Activated T-helper 1 cell treated with anti-CD3 and anti-CD28 coated beads, Interleukin-12 subunit alpha, Interleukin-12 subunit beta, Interleukin-2, Interleukin-4 antibody, amounts not matched to agents 30 ng/mL and 10 ng/mL and 1 ng/mL, durations not matched to agents 14 hours and 24 hours and 36 hours (primary cell): ENCODE data around the gene IQSEC1. TPM values are rescaled to one million over a fixed set of nuclear protein-coding genes. Genes with fewer than 3 reads are reported as not detected.

ENCODE experiments used
- DNase-seq: peaks from one replicate; pipeline ENCODE4 v3.0.0; 2021; ENCODE audit warnings: low spot score
- H3K27ac Mint-ChIP-seq: one replicate; pipeline ENCODE4 v1.8.0; 2021; ENCODE audit warnings: mild to moderate bottlenecking, mixed read lengths
- H3K27me3 Mint-ChIP-seq: one replicate; pipeline ENCODE4 v1.8.0; 2022; ENCODE audit warnings: mild to moderate bottlenecking, moderate library complexity, mixed read lengths; ENCODE audit not compliant: insufficient read depth
- H3K36me3 Mint-ChIP-seq: one replicate; pipeline ENCODE4 v1.8.0; 2021; ENCODE audit warnings: low read depth, mixed read lengths
- H3K4me1 Mint-ChIP-seq: one replicate; pipeline ENCODE4 v1.8.0; 2021; ENCODE audit warnings: low read depth, mixed read lengths
- H3K4me3 Mint-ChIP-seq: one replicate; pipeline ENCODE4 v1.8.0; 2021; ENCODE audit warnings: mild to moderate bottlenecking, moderate library complexity, mixed read lengths
- H3K9me3 Mint-ChIP-seq: one replicate; pipeline ENCODE4 v1.8.0; 2021; ENCODE audit warnings: mixed read lengths
- intact Hi-C: fragments of 100-400 bp; cut with micrococcal nuclease; formaldehyde crosslinking; loops from one replicate; pipeline ENCODE4 v1.15.1; 2024
- total RNA-seq: library from RNA; stranded (reverse); gene quantifications from 2 replicates; pipeline ENCODE4 v1.2.3, GENCODE V29; 2022

The IQSEC1 gene
- total RNA-seq, 1 donor from 2014 or later, result 31.4 TPM

DNA sequence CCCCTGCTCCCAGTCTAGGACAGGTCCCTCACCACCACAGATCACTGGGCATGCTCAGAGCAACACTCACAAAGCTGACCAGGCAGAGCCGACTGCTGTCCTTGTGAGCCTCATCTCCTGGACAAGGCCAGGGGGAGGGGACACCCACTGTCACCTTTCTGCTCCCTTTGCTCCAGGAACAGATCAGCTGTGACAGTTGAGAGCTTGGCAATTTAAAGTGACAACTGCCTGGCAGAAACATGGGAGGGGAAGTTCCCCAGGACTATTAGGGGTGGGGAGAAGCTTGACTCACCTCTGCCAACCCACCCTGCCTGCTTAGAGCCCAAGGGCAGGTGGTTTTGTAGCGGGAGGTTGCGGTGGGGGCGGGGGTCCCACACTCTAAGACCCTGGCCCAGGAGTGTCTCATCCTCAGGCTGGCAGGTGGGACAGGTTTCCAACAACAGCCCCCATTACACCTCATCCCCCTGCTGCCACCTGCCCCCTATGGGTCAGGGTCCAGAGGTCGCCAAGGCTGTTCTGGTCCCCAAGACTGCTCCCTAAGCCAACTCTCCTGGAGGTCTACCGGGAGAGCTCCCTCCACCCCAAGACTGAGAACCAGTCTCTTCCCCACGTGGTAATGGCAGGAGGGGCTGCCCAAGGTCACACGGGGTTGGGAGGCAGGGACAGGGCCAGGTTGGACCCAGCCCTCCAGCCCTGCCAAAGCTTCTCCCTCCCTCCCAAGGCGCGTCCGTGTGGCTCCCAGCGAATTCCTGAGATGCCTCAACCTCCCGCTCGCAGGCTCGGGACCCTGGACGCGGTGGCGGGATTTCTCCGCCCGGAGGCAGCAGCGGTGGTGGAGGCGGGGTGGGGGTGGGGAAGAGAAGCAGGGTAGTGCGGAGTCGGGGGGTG is 80.4 kb downstream of the IQSEC1 start:
- DNase-seq, result no peak
- Mint-ChIP-seq H3K4me3 (peak overlapping the region; percentile 60), H3K9me3 (no peaks in the 10 kb centered on the region), H3K36me3 (peaks cover 15% of the 10 kb centered on the region), H3K27ac (no peak overlapping the region), H3K4me1 (peaks cover 20% of the 10 kb centered on the region), H3K27me3 (peaks cover 2% of the 10 kb centered on the region)
- intact Hi-C loops, result no loop called here

DNA sequence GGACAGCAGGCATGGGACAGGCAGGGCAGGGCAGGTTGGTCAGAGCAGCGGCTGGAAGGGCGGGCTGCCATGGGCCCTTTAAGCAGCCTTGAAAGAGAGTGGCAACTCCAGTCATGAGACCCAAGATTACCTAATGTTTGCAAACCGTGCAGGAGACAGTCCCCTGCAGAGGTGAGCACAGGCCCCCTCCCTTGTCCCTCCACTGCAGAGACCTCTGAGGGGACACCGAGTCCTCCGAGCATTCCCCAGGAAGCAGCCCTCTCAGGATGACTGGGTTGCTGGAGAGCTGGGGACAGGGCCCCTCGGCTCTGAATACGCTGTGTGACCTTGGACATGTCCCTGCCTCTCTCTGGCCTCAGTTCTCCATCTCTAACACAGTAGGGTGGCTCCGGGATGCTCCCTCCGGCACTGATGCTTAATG is 81.4 kb downstream of the IQSEC1 start:
- intact Hi-C loops, result no loop called here
- DNase-seq, result no peak
- H3K36me3 Mint-ChIP-seq, result peaks cover 16% of the 10 kb centered on the region
- peaks cover 17% of the 10 kb centered on the region for H3K4me1 Mint-ChIP-seq
- no peaks in the 10 kb centered on the region for H3K9me3 Mint-ChIP-seq
- no peak overlapping the region for H3K27ac Mint-ChIP-seq
- peak overlapping the region; percentile 26 for H3K4me3 Mint-ChIP-seq
- H3K27me3 Mint-ChIP-seq, result peaks cover 2% of the 10 kb centered on the region

DNA sequence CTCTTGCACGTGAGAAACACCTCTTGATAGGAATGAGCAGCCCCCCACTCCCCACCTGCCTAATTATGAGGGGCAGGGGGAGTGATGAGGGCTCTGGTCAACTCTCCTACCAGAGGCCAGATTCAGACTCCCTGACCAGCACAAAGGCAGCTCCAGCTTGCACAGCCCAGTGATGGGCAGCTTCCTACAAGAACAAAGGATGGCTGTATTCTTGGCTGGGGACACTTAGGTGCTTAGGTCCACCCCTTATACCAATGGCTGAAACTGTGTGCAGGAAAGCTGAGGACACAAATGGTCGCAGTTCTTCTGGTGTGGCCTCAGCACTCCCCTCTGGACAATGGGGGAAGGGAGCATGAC is 81.8 kb downstream of the IQSEC1 start:
- intact Hi-C loops, result no loop called here
- Mint-ChIP-seq H3K4me1 (peaks cover 13% of the 10 kb centered on the region), H3K4me3 (peak overlapping the region; percentile 26), H3K27ac (no peak overlapping the region), H3K27me3 (peaks cover 2% of the 10 kb centered on the region), H3K36me3 (peaks cover 12% of the 10 kb centered on the region), H3K9me3 (no peaks in the 10 kb centered on the region)
- DNase-seq, result no peak

DNA sequence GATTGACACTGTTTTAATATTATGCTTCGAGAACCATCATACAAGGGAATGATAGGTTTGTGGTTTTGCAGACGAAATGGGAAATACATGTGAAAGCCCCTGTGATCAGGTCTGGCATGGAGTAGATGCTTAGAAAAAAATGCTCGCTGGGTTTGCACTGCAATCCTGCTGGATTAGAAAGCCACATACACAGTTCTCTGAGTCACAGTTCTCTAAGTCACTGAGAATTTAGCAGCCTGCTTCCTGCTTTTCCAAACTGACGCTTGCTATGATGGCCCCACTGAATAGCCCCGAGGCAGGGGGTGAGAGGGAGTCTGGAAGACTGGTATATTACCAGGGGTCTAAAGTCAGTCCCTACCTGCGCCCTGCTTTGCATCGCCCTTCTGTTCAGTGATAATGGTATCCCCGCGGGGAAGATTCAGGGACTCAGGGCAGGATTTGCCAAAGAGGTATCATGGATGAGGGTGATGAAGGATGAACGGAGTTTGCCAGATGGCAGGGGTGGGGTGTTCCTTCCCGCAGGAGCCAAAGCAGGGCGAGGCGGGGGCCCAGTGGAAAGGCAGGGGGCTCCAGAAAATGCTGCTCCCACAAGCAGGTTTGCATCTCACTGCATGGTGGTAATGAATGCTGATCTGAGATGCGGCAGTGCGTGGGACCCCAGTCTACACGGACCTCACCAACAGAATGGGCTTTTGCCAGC is 82.3 kb downstream of the IQSEC1 start:
- Mint-ChIP-seq H3K4me3 (no peak overlapping the region), H3K9me3 (no peaks in the 10 kb centered on the region), H3K27me3 (peaks cover 2% of the 10 kb centered on the region), H3K27ac (no peak overlapping the region), H3K36me3 (peaks cover 10% of the 10 kb centered on the region), H3K4me1 (peaks cover 13% of the 10 kb centered on the region)
- intact Hi-C loops, result no loop called here
- no peak for DNase-seq

DNA sequence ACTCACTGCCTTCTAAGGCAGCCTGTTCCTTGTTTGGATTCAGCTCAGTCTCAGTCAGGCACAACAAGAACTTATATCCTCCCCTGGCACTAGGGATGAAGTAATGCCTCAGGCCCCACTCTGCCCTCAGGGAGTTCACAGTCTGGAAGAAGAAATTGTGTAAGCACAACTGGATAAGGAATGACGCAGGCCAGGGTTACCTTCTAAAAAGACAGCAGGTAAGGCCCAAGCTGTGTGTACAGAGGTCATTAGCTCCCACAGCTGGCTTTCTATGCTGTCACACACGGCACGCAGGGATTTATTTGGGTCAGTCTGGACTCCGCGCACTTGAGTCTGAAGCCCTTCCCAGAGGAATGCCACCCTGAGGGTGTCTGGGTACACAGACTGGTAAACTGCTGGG is 82.9 kb downstream of the IQSEC1 start:
- Mint-ChIP-seq H3K27me3 (peaks cover 2% of the 10 kb centered on the region), H3K4me1 (peaks cover 10% of the 10 kb centered on the region), H3K27ac (no peak overlapping the region), H3K36me3 (peaks cover 9% of the 10 kb centered on the region), H3K4me3 (no peak overlapping the region), H3K9me3 (no peaks in the 10 kb centered on the region)
- intact Hi-C loops, result no loop called here
- DNase-seq, result no peak

DNA sequence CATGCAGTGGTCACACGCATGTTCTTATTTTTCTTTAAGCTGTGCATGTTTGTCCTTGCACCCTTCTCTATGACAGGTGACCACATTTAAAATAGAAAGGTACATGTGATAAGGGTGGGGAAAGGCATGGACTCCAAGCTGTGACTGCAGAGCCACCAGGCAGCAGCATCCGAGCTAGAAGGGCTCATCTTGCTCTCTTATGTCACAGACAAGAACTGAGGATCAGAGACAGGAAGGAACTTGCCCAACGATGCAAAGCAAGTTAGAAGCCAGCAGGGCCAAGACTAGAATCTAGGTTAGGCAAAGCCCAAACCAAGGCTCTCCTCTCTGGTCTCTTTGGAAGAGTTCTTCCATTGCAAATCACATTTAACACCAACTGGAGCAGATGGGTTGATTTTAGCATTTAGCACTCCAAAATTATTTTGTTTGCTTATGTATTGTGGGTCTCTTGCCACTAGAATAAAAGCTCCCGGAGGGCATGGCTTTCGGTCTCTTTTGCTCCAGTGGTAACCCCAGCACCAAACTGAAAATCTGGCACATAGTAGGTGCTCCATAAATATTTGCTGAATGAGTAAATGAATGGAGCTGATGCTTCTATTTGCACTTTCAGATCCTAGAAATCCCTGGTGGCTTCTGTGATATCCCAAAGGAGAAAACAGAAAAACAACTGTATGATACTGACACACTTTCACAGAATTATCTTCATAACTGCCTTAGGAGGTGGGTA is 84.3 kb downstream of the IQSEC1 start:
- H3K4me3 Mint-ChIP-seq, result no peak overlapping the region
- no peak for DNase-seq
- H3K36me3 Mint-ChIP-seq, result peaks cover 6% of the 10 kb centered on the region
- peaks cover 2% of the 10 kb centered on the region for H3K27me3 Mint-ChIP-seq
- intact Hi-C loops, result no loop called here
- H3K4me1 Mint-ChIP-seq, result peaks cover 13% of the 10 kb centered on the region
- no peaks in the 10 kb centered on the region for H3K9me3 Mint-ChIP-seq
- H3K27ac Mint-ChIP-seq, result no peak overlapping the region

DNA sequence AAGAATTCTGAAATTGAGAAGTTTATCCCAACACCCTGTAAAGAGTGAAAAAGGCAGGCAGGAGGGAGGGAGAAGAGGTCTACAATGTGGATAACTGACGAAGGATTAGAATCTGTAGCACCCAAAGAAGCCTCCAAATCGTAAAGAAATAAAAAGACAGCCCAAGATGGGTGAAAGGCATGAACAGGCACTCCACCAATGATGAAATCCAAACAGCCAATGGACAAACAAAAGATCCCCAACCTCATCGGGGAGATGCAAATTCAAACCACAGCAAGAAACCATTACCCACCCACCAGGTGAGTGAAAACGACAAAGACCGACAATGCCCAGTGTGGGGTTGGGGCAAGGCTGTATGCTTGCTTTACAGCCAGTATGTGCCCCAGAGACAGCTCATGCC is 85.6 kb downstream of the IQSEC1 start:
- H3K27me3 Mint-ChIP-seq, result no peaks in the 10 kb centered on the region
- DNase-seq, result no peak
- no peak overlapping the region for H3K27ac Mint-ChIP-seq
- H3K9me3 Mint-ChIP-seq, result no peaks in the 10 kb centered on the region
- H3K4me1 Mint-ChIP-seq, result peaks cover 26% of the 10 kb centered on the region
- H3K36me3 Mint-ChIP-seq, result peaks cover 6% of the 10 kb centered on the region
- intact Hi-C loops, result no loop called here
- no peak overlapping the region for H3K4me3 Mint-ChIP-seq

DNA sequence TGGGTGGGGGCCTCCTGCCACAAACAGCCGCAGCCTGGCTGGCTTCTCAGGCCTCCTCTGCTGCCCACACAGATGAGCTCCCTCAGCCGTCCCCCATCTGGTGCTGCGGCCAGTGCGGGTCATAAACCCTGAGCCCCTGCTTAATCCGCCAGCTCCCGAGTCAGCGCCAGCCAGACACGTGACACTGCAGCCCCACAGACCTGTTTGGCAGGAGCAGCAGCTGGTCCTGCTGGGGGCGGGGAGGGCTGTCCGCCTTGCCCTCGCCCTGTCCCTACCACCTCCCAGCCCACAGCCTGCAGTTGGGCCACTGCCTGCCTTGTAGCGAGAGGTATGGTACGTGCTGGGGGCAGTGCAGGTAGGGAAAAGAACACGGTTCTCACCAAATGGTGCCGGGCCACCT is 86.2 kb downstream of the IQSEC1 start:
- Mint-ChIP-seq H3K9me3 (no peaks in the 10 kb centered on the region), H3K36me3 (peaks cover 6% of the 10 kb centered on the region), H3K4me3 (no peak overlapping the region), H3K27me3 (no peaks in the 10 kb centered on the region), H3K27ac (no peak overlapping the region), H3K4me1 (peaks cover 32% of the 10 kb centered on the region)
- intact Hi-C loops, result no loop called here
- no peak for DNase-seq

DNA sequence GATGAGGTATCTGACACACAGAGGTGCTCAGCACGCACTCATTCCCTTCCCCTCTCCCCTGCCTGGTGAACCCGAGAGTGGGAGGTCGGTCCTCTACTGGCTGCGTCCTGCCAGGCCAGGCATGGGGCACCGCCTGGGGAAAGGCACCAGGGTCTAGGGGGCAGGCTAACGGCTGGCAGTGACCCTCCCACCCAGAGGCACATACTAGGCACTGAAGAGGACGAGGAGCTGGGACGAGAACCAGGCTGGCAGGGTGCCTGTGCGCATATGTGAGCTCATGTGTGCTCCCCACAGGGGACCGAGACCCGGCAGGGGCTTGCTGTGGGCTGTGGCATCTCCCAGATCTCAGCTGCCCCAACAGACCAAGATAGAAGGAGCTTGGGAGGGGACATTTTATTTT is 86.7 kb downstream of the IQSEC1 start:
- H3K4me3 Mint-ChIP-seq, result no peak overlapping the region
- peaks cover 6% of the 10 kb centered on the region for H3K36me3 Mint-ChIP-seq
- no peaks in the 10 kb centered on the region for H3K9me3 Mint-ChIP-seq
- no peak overlapping the region for H3K27ac Mint-ChIP-seq
- intact Hi-C loops, result no loop called here
- no peak for DNase-seq
- H3K4me1 Mint-ChIP-seq, result peaks cover 37% of the 10 kb centered on the region
- H3K27me3 Mint-ChIP-seq, result no peaks in the 10 kb centered on the region

DNA sequence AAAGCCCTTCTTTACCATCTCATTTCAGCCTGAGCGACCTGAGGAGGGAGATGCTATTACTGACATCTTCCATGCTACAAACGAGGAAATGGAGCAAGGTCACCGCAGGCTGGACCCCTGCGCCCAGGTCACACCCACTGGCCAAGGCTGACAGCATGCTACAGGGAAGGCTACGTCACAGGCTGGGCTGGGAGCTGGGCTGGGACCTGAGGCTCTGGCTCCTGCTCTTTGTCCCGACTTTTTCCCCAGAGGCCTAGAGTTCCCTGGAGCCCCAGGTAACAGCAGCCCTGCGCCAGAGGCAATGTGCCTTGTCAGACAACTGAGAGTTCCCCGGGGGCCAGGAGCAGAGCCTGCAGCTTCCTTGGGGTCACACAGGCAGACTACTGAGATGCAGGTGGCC is 87.2 kb downstream of the IQSEC1 start:
- intact Hi-C loops, result no loop called here
- H3K27ac Mint-ChIP-seq, result no peak overlapping the region
- H3K9me3 Mint-ChIP-seq, result no peaks in the 10 kb centered on the region
- no peak for DNase-seq
- H3K27me3 Mint-ChIP-seq, result no peaks in the 10 kb centered on the region
- peaks cover 42% of the 10 kb centered on the region for H3K4me1 Mint-ChIP-seq
- no peak overlapping the region for H3K4me3 Mint-ChIP-seq
- peaks cover 8% of the 10 kb centered on the region for H3K36me3 Mint-ChIP-seq

DNA sequence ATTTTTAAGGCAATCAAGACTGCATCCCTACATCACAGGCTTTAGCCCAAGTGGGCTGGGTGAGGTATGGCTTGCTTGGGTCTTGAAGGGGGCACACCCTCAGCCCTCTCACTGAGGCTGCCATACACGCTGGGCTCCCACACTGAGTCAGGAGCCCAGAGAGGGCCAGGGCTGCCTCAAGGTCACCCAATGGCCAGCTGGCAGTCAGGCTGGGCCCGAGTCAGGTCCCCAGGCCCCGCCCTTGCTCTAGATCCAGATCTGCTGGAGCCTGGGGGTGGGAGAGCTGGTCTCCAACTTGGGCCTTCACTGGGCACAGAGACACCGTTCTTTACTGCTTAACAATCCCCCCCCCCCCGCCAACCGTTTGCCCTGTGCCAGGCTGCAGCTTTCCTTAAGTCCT is 88.1 kb downstream of the IQSEC1 start:
- Mint-ChIP-seq H3K4me3 (no peak overlapping the region), H3K9me3 (no peaks in the 10 kb centered on the region), H3K27me3 (no peaks in the 10 kb centered on the region), H3K4me1 (peaks cover 45% of the 10 kb centered on the region), H3K27ac (no peak overlapping the region), H3K36me3 (peaks cover 5% of the 10 kb centered on the region)
- no peak for DNase-seq
- intact Hi-C loops, result no loop called here

DNA sequence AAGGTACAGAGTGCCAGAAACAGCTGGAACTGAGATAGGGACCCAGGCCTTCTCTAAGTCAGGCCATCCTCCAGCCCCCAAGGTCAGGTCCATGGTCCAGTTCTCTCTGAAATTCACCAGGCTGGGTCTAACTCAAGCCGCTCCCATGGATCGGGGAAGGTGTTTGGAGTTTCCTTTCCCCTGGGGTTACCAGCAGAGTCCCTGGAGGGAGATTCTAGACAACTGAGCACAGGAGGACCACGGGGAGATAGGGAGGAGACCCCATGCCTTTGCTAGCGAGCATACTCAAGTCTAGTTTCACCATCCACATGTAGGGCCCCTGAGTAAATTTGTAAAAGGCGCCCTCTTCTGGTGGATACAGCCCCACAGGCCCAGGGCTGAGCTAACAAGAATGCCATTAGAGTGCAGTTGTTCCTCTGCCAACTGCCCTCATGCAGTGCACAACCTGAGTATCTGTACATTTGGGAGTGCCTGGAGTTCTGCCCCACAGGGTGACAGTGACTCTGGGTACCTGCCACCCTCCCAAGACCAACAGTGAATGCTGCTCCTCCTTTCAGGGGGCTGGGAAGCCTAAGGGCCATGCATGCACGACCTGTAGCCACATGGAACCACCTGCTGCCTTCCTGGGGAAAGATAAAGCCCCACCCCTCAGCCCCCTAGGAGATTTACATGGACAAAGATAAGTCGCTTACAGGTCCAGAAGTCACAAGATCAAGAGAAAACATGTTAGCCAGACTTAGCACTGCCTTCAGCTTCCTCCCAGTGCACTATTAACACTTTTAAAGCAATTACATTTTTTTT is 89.0 kb downstream of the IQSEC1 start:
- intact Hi-C loops, result loop anchor here (1.0 to 5.0 kb wide), 4 partner anchors 10 to 116 kb away; no protein-coding TSS in a partner anchor
- no peaks in the 10 kb centered on the region for H3K9me3 Mint-ChIP-seq
- H3K27ac Mint-ChIP-seq, result no peak overlapping the region
- peaks cover 38% of the 10 kb centered on the region for H3K4me1 Mint-ChIP-seq
- no peak overlapping the region for H3K4me3 Mint-ChIP-seq
- DNase-seq, result peak; percentile 44
- H3K36me3 Mint-ChIP-seq, result peaks cover 8% of the 10 kb centered on the region
- H3K27me3 Mint-ChIP-seq, result no peaks in the 10 kb centered on the region
